ENCODE data around the gene MZB1. TPM values are rescaled to one million over a fixed set of nuclear protein-coding genes. Genes with fewer than 3 reads are reported as not detected.

The MZB1 gene
- total and polyA plus RNA-seq, 2 of the 13 experiments (the other 11 are each of a cell fraction or from before 2014, with no cell fraction given), result 0.31 to 0.40 TPM

- 0 out of 2 replicates have a peak, but pooled peaks have one; percentile 31 for TF ChIP-seq ZNF317 (CRISPR knock-in tag; IDR thresholded peaks at IDR 0.05)
- peak; percentile 72; the same call in 1 of the 2 replicates for TF ChIP-seq HOXA5 (CRISPR knock-in tag; IDR thresholded peaks at IDR 0.05)
- peak; percentile 33; the same call in 1 of the 2 replicates for TF ChIP-seq MYPOP (CRISPR knock-in tag; IDR thresholded peaks at IDR 0.05)
- peak; percentile 67; the same call in 1 of the 2 replicates for TF ChIP-seq YEATS2 (CRISPR knock-in tag; IDR thresholded peaks at IDR 0.05; ENCODE audit: borderline replicate concordance)
- no peak for TF ChIP-seq ZNF740 (CRISPR knock-in tag; IDR thresholded peaks at IDR 0.05)
- TF ChIP-seq ZSCAN31 (CRISPR knock-in tag; IDR thresholded peaks at IDR 0.05; ENCODE audit: low read depth), result no peak
- peak; percentile 18 for TF ChIP-seq UBTF (CRISPR knock-in tag; IDR thresholded peaks at IDR 0.05)
- no peak for TF ChIP-seq NONO (IDR thresholded peaks at IDR 0.05)
- TF ChIP-seq NONO (CRISPR knock-in tag; conservative IDR thresholded peaks at IDR 0.05), result 0 out of 2 replicates have a peak, but pooled peaks have one; percentile 9
- TF ChIP-seq ZNF616 (CRISPR knock-in tag; IDR thresholded peaks at IDR 0.05; ENCODE audit: low read depth), result no peak
- TF ChIP-seq MXD4 (CRISPR knock-in tag; IDR thresholded peaks at IDR 0.05), result 0 out of 2 replicates have a peak, but pooled peaks have one; percentile 37
- 0 out of 2 replicates have a peak, but pooled peaks have one; percentile 42 for TF ChIP-seq RNF2 (conservative IDR thresholded peaks at IDR 0.05; ENCODE audit: low read depth)
- TF ChIP-seq, protein P1, sequence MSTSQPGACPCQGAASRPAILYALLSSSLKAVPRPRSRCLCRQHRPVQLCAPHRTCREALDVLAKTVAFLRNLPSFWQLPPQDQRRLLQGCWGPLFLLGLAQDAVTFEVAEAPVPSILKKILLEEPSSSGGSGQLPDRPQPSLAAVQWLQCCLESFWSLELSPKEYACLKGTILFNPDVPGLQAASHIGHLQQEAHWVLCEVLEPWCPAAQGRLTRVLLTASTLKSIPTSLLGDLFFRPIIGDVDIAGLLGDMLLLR (CRISPR knock-in tag; IDR thresholded peaks at IDR 0.05), result 0 out of 2 replicates have a peak, but pooled peaks have one; percentile 31
- TF ChIP-seq ZNF878 (CRISPR knock-in tag; IDR thresholded peaks at IDR 0.05), result peak; percentile 52; the same call in 1 of the 2 replicates
- peak; percentile 51; the same call in 1 of the 2 replicates for TF ChIP-seq ZBTB38 (CRISPR knock-in tag; IDR thresholded peaks at IDR 0.05)
- TF ChIP-seq SRY (CRISPR knock-in tag; IDR thresholded peaks at IDR 0.05), result no peak
- TF ChIP-seq ZNF17 (CRISPR knock-in tag; IDR thresholded peaks at IDR 0.05), result no peak
- TF ChIP-seq, protein P2, sequence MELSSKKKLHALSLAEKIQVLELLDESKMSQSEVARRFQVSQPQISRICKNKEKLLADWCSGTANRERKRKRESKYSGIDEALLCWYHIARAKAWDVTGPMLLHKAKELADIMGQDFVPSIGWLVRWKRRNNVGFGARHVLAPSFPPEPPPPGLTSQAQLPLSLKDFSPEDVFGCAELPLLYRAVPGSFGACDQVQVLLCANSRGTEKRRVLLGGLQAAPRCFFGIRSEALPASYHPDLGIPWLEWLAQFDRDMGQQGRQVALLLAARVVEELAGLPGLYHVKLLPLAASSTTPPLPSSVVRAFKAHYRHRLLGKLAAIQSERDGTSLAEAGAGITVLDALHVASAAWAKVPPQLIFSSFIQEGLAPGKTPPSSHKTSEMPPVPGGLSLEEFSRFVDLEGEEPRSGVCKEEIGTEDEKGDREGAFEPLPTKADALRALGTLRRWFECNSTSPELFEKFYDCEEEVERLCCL (CRISPR knock-in tag; IDR thresholded peaks at IDR 0.05; ENCODE audit: borderline replicate concordance), result no peak
- no peak for TF ChIP-seq ZNF430 (CRISPR knock-in tag; IDR thresholded peaks at IDR 0.05)
- no peak for TF ChIP-seq PAWR (CRISPR knock-in tag; IDR thresholded peaks at IDR 0.05; ENCODE audit: borderline replicate concordance)
These were observed 14.2 kb upstream of the MZB1 start, which contains the start of gene SPATA24 (continued) for GRCh38 chr5:139403787-139404483.
